Liver (tissue), 3 donors: Measurements from ENCODE around the gene ABCA8.
"Not testable (repeated sequence)": the region's sequence is repeated elsewhere in the genome, so short reads cannot be mapped to it uniquely, and the experiment has no call there.

Experiments
- CTCF ChIP-seq: fragments of 150-350 bp; IDR thresholded peaks from 2 replicates; pipeline ENCODE4 v1.5.1; 2017; ENCODE audit warnings: improper control_type of control experiment, low read depth, low read length; ENCODE audit not compliant: missing input control
- FOXA1 ChIP-seq: IDR thresholded peaks from 2 replicates; pipeline ENCODE4 v1.6.1; 2016; ENCODE audit warnings: antibody characterized with exemption
- HNF4G ChIP-seq: IDR thresholded peaks from 2 replicates; pipeline ENCODE4 v1.6.1; 2016; ENCODE audit warnings: antibody characterized with exemption
- TAF1 ChIP-seq: conservative IDR thresholded peaks from 2 replicates; pipeline ENCODE4 v1.6.1; 2016; ENCODE audit warnings: antibody characterized with exemption, mild to moderate bottlenecking
- TF ChIP-seq, protein P1 (sequence below): IDR thresholded peaks from 2 replicates; pipeline ENCODE4 v1.6.1; 2016; ENCODE audit warnings: antibody characterized with exemption
- donor health status: healthy.
- donor health status: healthy.

GRCh38 chr17:68824185-68824584, 131.0 kb downstream of the ABCA8 start:
- TF ChIP-seq, protein P1, sequence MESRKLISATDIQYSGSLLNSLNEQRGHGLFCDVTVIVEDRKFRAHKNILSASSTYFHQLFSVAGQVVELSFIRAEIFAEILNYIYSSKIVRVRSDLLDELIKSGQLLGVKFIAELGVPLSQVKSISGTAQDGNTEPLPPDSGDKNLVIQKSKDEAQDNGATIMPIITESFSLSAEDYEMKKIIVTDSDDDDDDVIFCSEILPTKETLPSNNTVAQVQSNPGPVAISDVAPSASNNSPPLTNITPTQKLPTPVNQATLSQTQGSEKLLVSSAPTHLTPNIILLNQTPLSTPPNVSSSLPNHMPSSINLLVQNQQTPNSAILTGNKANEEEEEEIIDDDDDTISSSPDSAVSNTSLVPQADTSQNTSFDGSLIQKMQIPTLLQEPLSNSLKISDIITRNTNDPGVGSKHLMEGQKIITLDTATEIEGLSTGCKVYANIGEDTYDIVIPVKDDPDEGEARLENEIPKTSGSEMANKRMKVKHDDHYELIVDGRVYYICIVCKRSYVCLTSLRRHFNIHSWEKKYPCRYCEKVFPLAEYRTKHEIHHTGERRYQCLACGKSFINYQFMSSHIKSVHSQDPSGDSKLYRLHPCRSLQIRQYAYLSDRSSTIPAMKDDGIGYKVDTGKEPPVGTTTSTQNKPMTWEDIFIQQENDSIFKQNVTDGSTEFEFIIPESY = not testable (repeated sequence)
- not testable (repeated sequence) for TF ChIP-seq HNF4G, CTCF, FOXA1, TAF1
